Astrocyte of the spinal cord (primary cell): Measurements from ENCODE around the gene GART.
A peak's percentile ranks its signal among the peaks of the same experiment; 100 is the strongest.

Experiments
- DNase-seq: peaks from one replicate; pipeline ENCODE4 v3.0.0; 2011; ENCODE audit warnings: low read depth, low spot score
- H3K4me3 ChIP-seq: 2 replicates; pipeline ENCODE4 v1.5.1; 2011; ENCODE audit warnings: low read depth, mild to moderate bottlenecking, low read length, moderate library complexity
- in situ Hi-C: cut with HindIII; loops from 2 replicates; pipeline ENCODE4 v1.10.0; 2017; ENCODE audit warnings: low sequenced_read_pairs
- TF ChIP-seq, protein P1 (sequence below): IDR thresholded peaks from 2 replicates; pipeline ENCODE4 v1.5.1; 2012; ENCODE audit warnings: low read depth, mild to moderate bottlenecking, low read length, inconsistent platforms

Gene GART

GRCh38 chr21:33549848-33550771, 8.2 kb upstream of the GART start:
- in situ Hi-C loops: no loop called here
- TF ChIP-seq, protein P1, sequence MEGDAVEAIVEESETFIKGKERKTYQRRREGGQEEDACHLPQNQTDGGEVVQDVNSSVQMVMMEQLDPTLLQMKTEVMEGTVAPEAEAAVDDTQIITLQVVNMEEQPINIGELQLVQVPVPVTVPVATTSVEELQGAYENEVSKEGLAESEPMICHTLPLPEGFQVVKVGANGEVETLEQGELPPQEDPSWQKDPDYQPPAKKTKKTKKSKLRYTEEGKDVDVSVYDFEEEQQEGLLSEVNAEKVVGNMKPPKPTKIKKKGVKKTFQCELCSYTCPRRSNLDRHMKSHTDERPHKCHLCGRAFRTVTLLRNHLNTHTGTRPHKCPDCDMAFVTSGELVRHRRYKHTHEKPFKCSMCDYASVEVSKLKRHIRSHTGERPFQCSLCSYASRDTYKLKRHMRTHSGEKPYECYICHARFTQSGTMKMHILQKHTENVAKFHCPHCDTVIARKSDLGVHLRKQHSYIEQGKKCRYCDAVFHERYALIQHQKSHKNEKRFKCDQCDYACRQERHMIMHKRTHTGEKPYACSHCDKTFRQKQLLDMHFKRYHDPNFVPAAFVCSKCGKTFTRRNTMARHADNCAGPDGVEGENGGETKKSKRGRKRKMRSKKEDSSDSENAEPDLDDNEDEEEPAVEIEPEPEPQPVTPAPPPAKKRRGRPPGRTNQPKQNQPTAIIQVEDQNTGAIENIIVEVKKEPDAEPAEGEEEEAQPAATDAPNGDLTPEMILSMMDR: no peak
- DNase-seq: no peak
- H3K4me3 ChIP-seq: no peak overlapping the region

GRCh38 chr21:33546086-33546485, 4.2 kb upstream of the GART start:
- DNase-seq: no peak
- TF ChIP-seq, protein P1: no peak
- H3K4me3 ChIP-seq: no peak overlapping the region
- in situ Hi-C loops: no loop called here

DNA sequence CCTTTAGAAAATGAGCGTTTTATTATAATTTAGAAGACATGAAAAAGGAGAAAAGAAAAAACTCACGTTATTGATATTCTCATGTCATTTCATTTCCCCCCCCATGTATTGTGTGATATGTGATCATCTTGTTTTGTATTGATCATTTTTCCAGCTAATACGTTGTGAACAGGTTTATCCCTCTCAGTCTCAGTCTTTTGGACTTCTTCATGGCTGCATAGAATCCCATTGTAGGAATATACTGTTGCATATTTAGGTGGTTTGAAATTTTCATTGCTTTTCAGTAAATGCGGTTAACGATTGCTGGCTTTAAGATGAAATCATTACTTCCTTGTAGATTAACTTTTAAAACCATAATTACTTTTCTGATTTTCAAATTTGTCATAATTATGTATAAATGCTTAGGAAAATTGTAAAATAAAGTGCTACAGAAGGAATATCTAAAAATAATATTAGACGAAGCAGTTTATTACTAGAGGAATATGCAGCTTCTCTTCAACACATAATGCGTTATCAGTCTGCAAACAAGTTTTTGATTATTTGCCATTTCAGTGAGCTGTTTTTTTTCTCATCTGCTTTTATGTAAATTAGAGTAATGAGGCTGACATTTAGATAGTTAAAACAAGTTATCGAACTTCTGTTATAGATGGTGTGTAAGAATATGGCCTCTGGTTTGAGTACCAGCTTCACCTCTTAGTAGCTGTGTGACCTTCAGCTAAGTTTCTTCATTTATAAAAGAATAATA, 2.7 kb upstream of the GART start:
- no peak for DNase-seq
- in situ Hi-C loops: no loop called here
- peak overlapping the region; percentile 89 for H3K4me3 ChIP-seq
- TF ChIP-seq, protein P1: no peak

GRCh38 chr21:33543505-33544129, 1.7 kb upstream of the GART start:
- TF ChIP-seq, protein P1: no peak
- H3K4me3 ChIP-seq: peak overlapping the region; percentile 89
- in situ Hi-C loops: no loop called here
- DNase-seq: no peak

GRCh38 chr21:33542640-33543504, 955 bp upstream of the GART start, which contains the start of gene SON:
Gene SON, plus strand, starts transcription at chr21:33543038. Its CDS starts 55 bp downstream, at chr21:33543093.
- H3K4me3 ChIP-seq: peak within 1 kb of the TSS; percentile 89
- peak; percentile 99 for DNase-seq
- in situ Hi-C loops: no loop called here
- TF ChIP-seq, protein P1: no peak
